Measurements from ENCODE around the gene RNF180. TPM values are rescaled to one million over a fixed set of nuclear protein-coding genes. Genes with fewer than 3 reads are reported as not detected.
"Not testable (repeated sequence)": the region's sequence is repeated elsewhere in the genome, so short reads cannot be mapped to it uniquely, and the experiment has no call there.

Gene RNF180
- total RNA-seq, 1 donor from 2014 or later = 7.9 TPM

DNA sequence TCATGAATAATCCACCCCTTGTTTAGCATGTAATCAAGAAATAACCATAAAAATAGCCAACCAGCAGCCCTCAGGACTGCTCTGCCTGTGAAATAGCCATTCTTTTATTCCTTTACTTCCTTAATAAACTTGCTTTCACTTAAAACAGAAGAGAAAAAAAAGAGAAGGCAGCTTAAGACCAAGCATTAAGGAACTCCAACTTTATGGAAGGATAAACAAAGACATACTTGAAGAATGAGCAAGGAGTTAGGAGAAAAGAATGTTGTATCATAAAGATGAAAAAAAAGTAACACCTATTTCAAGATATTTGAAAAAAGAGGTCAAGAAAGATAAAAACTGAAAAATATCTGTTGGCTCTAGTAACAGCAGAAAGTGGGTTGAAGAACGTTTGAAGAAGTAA is 107.6 kb downstream of the RNF180 start:
- Histone ChIP-seq H3K4me1 (peaks cover 0 to 3% of the 10 kb centered on the region in 2 donors), H3K27ac (no peak overlapping the region), H3K36me3 (no peaks in the 10 kb centered on the region), H3K27me3 (no peaks in the 10 kb centered on the region), H3K9me3 (no peaks in the 10 kb centered on the region), H3K4me3 (no peak overlapping the region)
- intact Hi-C loops (cut with DNase I) = no loop called here
- TF ChIP-seq, protein P1, sequence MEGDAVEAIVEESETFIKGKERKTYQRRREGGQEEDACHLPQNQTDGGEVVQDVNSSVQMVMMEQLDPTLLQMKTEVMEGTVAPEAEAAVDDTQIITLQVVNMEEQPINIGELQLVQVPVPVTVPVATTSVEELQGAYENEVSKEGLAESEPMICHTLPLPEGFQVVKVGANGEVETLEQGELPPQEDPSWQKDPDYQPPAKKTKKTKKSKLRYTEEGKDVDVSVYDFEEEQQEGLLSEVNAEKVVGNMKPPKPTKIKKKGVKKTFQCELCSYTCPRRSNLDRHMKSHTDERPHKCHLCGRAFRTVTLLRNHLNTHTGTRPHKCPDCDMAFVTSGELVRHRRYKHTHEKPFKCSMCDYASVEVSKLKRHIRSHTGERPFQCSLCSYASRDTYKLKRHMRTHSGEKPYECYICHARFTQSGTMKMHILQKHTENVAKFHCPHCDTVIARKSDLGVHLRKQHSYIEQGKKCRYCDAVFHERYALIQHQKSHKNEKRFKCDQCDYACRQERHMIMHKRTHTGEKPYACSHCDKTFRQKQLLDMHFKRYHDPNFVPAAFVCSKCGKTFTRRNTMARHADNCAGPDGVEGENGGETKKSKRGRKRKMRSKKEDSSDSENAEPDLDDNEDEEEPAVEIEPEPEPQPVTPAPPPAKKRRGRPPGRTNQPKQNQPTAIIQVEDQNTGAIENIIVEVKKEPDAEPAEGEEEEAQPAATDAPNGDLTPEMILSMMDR (IDR thresholded peaks at IDR 0.05) = no peak
- DNase-seq (ENCODE audit: low spot score in 2 of 2) = no peak

GRCh38 chr5:64285188-64286130 is 119.8 kb downstream of the RNF180 start:
- no peaks in the 10 kb centered on the region for H3K27me3 ChIP-seq
- H3K9me3 ChIP-seq = peaks cover 8 to 37% of the 10 kb centered on the region in 2 donors
- DNase-seq (ENCODE audit: low spot score in 2 of 2) = no peak
- H3K36me3 ChIP-seq = no peaks in the 10 kb centered on the region
- intact Hi-C loops (cut with DNase I) = no loop called here
- no peak overlapping the region for H3K4me3 ChIP-seq
- no peak overlapping the region for H3K27ac ChIP-seq
- no peaks in the 10 kb centered on the region for H3K4me1 ChIP-seq
- TF ChIP-seq, protein P1 (IDR thresholded peaks at IDR 0.05) = no peak

DNA sequence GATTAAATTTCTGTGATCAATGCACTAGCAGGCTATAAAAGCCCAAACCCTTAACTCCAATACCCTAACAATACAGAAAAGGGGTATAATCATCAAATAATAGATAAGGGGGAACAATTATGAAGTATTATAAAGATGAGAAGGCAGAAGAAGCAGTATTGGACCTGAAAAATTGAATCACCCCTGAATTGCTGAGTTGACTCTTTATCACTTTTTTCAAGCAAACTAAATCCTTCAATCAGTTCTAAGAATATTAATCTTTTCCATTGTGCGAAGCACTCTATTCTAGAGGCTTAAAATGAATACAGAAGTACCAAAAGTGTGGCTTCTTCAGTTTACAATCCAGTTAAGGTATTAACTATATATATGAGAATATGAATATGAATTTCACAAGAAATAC is 120.7 kb downstream of the RNF180 start:
- no peak overlapping the region for H3K4me3 ChIP-seq
- DNase-seq (ENCODE audit: low spot score in 2 of 2) = no peak
- TF ChIP-seq, protein P1 (IDR thresholded peaks at IDR 0.05) = no peak
- intact Hi-C loops (cut with DNase I) = no loop called here
- peaks cover 9 to 30% of the 10 kb centered on the region in 2 donors for H3K9me3 ChIP-seq
- no peaks in the 10 kb centered on the region for H3K36me3 ChIP-seq
- H3K27ac ChIP-seq = no peak overlapping the region
- no peaks in the 10 kb centered on the region for H3K27me3 ChIP-seq
- no peaks in the 10 kb centered on the region for H3K4me1 ChIP-seq

- DNase-seq (ENCODE audit: low spot score in 2 of 2); H3K36me3 ChIP-seq; H3K27ac ChIP-seq; intact Hi-C loops (cut with DNase I); H3K27me3 ChIP-seq; H3K4me1 ChIP-seq; H3K4me3 ChIP-seq: not testable (repeated sequence)
- H3K9me3 ChIP-seq = peaks cover 4 to 11% of the 10 kb centered on the region in 2 donors
Observed at GRCh38 chr5:64288496-64288895, 122.9 kb downstream of the RNF180 start.

DNA sequence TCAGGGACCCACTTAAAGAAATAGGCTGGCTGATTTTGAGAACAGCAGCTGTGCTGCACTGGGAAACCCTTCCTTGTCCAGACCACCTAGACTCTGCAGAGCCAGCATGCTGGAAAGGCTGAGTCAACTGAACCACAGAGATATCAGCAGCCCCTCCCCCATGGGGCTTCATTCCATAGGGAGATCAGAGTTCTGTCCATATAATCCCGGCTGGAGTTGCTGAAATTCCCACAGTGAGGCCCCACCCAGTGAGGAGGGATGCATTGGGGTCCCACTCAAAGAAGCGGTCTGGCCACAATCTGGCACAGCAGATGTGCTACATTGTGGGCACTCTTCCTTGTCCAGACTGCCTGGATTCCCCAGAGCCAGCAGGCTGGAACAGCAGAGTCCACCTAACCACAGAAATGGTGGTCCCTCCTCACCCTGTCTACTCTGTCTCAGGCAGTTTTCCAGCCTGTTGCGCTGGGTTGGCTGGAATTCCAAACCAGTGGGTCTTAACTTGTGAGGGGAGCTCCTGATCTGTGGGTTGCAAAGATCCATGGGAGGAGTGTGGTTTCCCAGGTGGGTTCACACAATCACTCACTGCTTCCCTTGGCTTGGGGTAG is 127.1 kb downstream of the RNF180 start:
- Histone ChIP-seq H3K36me3 (no peaks in the 10 kb centered on the region), H3K4me3 (no peak overlapping the region), H3K4me1 (no peaks in the 10 kb centered on the region), H3K9me3 (peaks cover 4 to 11% of the 10 kb centered on the region in 2 donors), H3K27me3 (no peaks in the 10 kb centered on the region), H3K27ac (no peak overlapping the region)
- intact Hi-C loops (cut with DNase I) = no loop called here
- TF ChIP-seq, protein P1 (IDR thresholded peaks at IDR 0.05) = no peak
- no peak for DNase-seq (ENCODE audit: low spot score in 2 of 2)

DNA sequence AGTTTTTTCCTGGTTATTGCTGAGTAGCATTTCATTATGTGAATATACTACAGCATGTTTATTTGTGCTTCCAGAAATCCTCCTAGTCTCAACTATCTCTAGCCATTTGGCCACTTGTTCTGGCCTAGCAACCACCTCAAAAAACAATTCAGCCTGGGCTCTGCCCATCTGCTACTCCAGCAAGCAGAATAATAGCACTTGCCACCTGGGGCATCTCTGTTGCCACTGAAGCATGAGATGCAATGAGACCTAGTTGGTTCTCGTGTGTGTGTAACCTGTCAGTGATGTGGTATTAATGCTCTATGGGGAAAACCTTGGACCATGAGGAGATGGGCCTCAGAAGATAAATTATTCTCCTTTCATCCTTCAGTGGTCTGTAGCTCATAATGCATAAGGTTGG is 129.5 kb downstream of the RNF180 start:
- intact Hi-C loops (cut with DNase I) = no loop called here
- no peaks in the 10 kb centered on the region for H3K27me3 ChIP-seq
- H3K4me1 ChIP-seq = no peaks in the 10 kb centered on the region
- H3K36me3 ChIP-seq = no peaks in the 10 kb centered on the region
- H3K9me3 ChIP-seq = peaks cover 4 to 6% of the 10 kb centered on the region in 2 donors
- no peak overlapping the region for H3K27ac ChIP-seq
- DNase-seq (ENCODE audit: low spot score in 2 of 2) = no peak
- TF ChIP-seq, protein P1 (IDR thresholded peaks at IDR 0.05) = no peak
- no peak overlapping the region for H3K4me3 ChIP-seq

All from ascending aorta (tissue), 2 donors.